B cell (primary cell): ENCODE data around the gene ZG16. TPM values are rescaled to one million over a fixed set of nuclear protein-coding genes. Genes with fewer than 3 reads are reported as not detected.

Source experiments
- ATAC-seq: fragments of 200-7000 bp; cut with Tn5 transposase; one replicate; pipeline ENCODE4 v1.10.0; 2021; ENCODE audit warnings: low read depth, mild to moderate bottlenecking, moderate number of reproducible peaks, moderate library complexity
- CTCF ChIA-PET: fragments of 350-600 bp; sonication (Branson Sonifier 250); formaldehyde crosslinking; loops from one replicate; lab custom pipeline; 2021; ENCODE audit warnings: antibody characterized with exemption, inconsistent platforms; lab: Charles Lee
- POLR2A ChIA-PET: fragments of 350-600 bp; sonication (Branson Sonifier 250); formaldehyde crosslinking; loops from one replicate; lab custom pipeline; 2021; ENCODE audit warnings: antibody characterized with exemption; lab: Charles Lee
- DNase-seq: peaks from one replicate; pipeline ENCODE4 v3.0.0; 2013
- H2AFZ ChIP-seq: 2 replicates; pipeline ENCODE4 v1.6.1; 2012; ENCODE audit warnings: mild to moderate bottlenecking, low read depth, low read length; ENCODE audit not compliant: insufficient read depth, poor library complexity, severe bottlenecking
- H3K27ac ChIP-seq, 2 donors: 1 replicate in 1 of 2; 2 replicates in 1 of 2; pipeline ENCODE4 v1.5.1; 2012 to 2013; ENCODE audit warnings: low read length in 2 of 2, mild to moderate bottlenecking in 2 of 2, moderate library complexity in 1 of 2
- H3K27me3 ChIP-seq, 4 experiments: fragments of 200-600 bp in 1 of 4; sonication (generic) in 1 of 4; replicated peaks in 1 of 4; 1 replicate in 2 of 4; 2 replicates in 2 of 4; pipeline versions ENCODE4 v1.6.1 to v1.7.0; 2013 to 2016; ENCODE audit warnings: low read length in 3 of 4, mild to moderate bottlenecking in 2 of 4, mixed read lengths in 1 of 4, moderate library complexity in 1 of 4; ENCODE audit not compliant: insufficient read depth in 4 of 4, control insufficient read depth in 3 of 4; ENCODE audit errors: control extremely low read depth in 1 of 4
- H3K36me3 ChIP-seq, 2 experiments: replicated peaks in 1 of 2; 1 replicate in 1 of 2; 2 replicates in 1 of 2; pipeline versions ENCODE4 v1.6.1 to v1.7.1; 2013; ENCODE audit warnings: low read length in 1 of 2; ENCODE audit not compliant: insufficient read depth in 2 of 2, control insufficient read depth in 1 of 2; ENCODE audit errors: control extremely low read depth in 1 of 2, extremely low read depth in 1 of 2
- H3K4me1 ChIP-seq, 2 donors: fragments of 200-600 bp in 1 of 2; sonication (generic) in 1 of 2; 1 replicate in 1 of 2; 2 replicates in 1 of 2; pipeline versions ENCODE4 v1.5.1 to v1.6.1; 2013 to 2017; ENCODE audit warnings: low read length in 2 of 2; ENCODE audit not compliant: control insufficient read depth in 2 of 2, insufficient read depth in 2 of 2
- H3K4me2 ChIP-seq: replicated peaks from 2 replicates; pipeline ENCODE3; 2012; ENCODE audit warnings: mild to moderate bottlenecking, low read depth, low read length; ENCODE audit not compliant: poor library complexity, severe bottlenecking
- H3K4me3 ChIP-seq, 5 experiments: fragments of 200-600 bp in 1 of 5; sonication (generic) in 1 of 5; 1 replicate in 3 of 5; 2 replicates in 2 of 5; pipeline versions ENCODE4 v1.5.1 to v1.7.0; 2011 to 2016; ENCODE audit warnings: low read length in 4 of 5, mild to moderate bottlenecking in 4 of 5, low read depth in 2 of 5, control low read depth in 1 of 5, moderate library complexity in 1 of 5; ENCODE audit not compliant: insufficient read depth in 1 of 5; ENCODE audit errors: control extremely low read depth in 1 of 5, extremely low read depth in 1 of 5
- H3K79me2 ChIP-seq: fragments of 200-600 bp; sonication (generic); one replicate; pipeline ENCODE4 v1.6.0; 2016; ENCODE audit warnings: low read length; ENCODE audit not compliant: control insufficient read depth, insufficient read depth
- H3K9ac ChIP-seq: fragments of 200-600 bp; sonication (generic); 2 replicates; pipeline ENCODE4 v1.6.1; 2017; ENCODE audit warnings: mild to moderate bottlenecking, low read length, moderate library complexity
- H3K9me3 ChIP-seq, 3 donors: one replicate each; pipeline versions ENCODE4 v1.6.1 to v1.7.1; 2013; ENCODE audit warnings: low read length in 2 of 3; ENCODE audit not compliant: control insufficient read depth in 2 of 3, insufficient read depth in 1 of 3; ENCODE audit errors: control extremely low read depth in 1 of 3
- H4K20me1 ChIP-seq: 2 replicates; pipeline ENCODE4 v1.6.0; 2012; ENCODE audit warnings: mild to moderate bottlenecking, low read length; ENCODE audit not compliant: insufficient read depth, control insufficient read depth, poor library complexity, severe bottlenecking
- H3K27ac Mint-ChIP-seq: one replicate; pipeline ENCODE4 v1.8.0; 2021; ENCODE audit warnings: mixed read lengths
- H3K27me3 Mint-ChIP-seq: one replicate; pipeline ENCODE4 v1.8.0; 2021; ENCODE audit warnings: mixed read lengths
- H3K4me1 Mint-ChIP-seq: one replicate; pipeline ENCODE4 v1.8.0; 2021; ENCODE audit warnings: mixed read lengths
- H3K4me3 Mint-ChIP-seq: one replicate; pipeline ENCODE4 v1.8.0; 2021; ENCODE audit warnings: mixed read lengths
- H3K9me3 Mint-ChIP-seq: one replicate; pipeline ENCODE4 v1.8.0; 2022; ENCODE audit warnings: mixed read lengths; ENCODE audit not compliant: insufficient read depth
- CTCF ChIP-seq: fragments of 200-600 bp; IDR thresholded peaks from one replicate; pipeline ENCODE4 v1.8.0; 2022; ENCODE audit warnings: antibody characterized with exemption, mild to moderate bottlenecking
- EZH2 ChIP-seq: IDR thresholded peaks from 2 replicates; pipeline ENCODE4 v1.6.1; 2012; ENCODE audit warnings: borderline replicate concordance, low read depth, mild to moderate bottlenecking, moderate library complexity, low read length; ENCODE audit not compliant: insufficient read depth, poor library complexity, severe bottlenecking
- WGBS: methylation state at CpG from one replicate; pipeline ENCODE4 v1.1.5; 2013; ENCODE audit warnings: missing lambda C conversion rate; ENCODE audit not compliant: insufficient coverage; 5-methylcytosine and 5-hydroxymethylcytosine counted together
- intact Hi-C: fragments of 100-400 bp; cut with micrococcal nuclease; formaldehyde crosslinking; loops from one replicate; pipeline ENCODE4 v1.10.0; 2022
- polyA plus RNA-seq: library from polyadenylated mRNA; depleted of rRNA; stranded (reverse); fragments of >200 nt; gene quantifications from 2 replicates; pipeline ENCODE4 v1.2.3, GENCODE V29; 2012
- total RNA-seq, 2 donors: library from RNA; stranded (reverse); fragments of 120-200 nt in 1 of 2; gene quantifications; 1 replicate in 1 of 2; 2 replicates in 1 of 2; pipeline versions ENCODE4 v1.2.3 to v1.2.4, GENCODE V29; 2013 to 2022

Gene ZG16
- total and polyA plus RNA-seq, 2 donors (not counting 1 experiment from before 2014, with no cell fraction given), result 0.06 TPM; not detected in 1

- WGBS, result 58% methylated on average over 18 of the region's 20 CpGs
- Mint-ChIP-seq H3K4me1 (peaks cover 77% of the 10 kb centered on the region), H3K27me3 (no peaks in the 10 kb centered on the region), H3K27ac (peak overlapping the region; percentile 99), H3K4me3 (peak overlapping the region; percentile 99), H3K9me3 (no peaks in the 10 kb centered on the region)
- Histone ChIP-seq H3K9ac (peak overlapping the region; percentile 99), H2AFZ (peak overlapping the region; percentile 75), H3K9me3 (peaks cover 0 to 11% (median 0%) of the 10 kb centered on the region in 3 donors), H3K27me3 (no peaks in the 10 kb centered on the region), H3K27ac (peak overlapping the region; percentile 95), H3K79me2 (peaks cover 71% of the 10 kb centered on the region), H3K4me2 (peak overlapping the region; percentile 81), H4K20me1 (peaks cover 35% of the 10 kb centered on the region), H3K4me3 (peak overlapping the region; percentile 91 to 100 (median 97)), H3K4me1 (peaks cover 54 to 70% of the 10 kb centered on the region in 2 donors), H3K36me3 (peaks cover 2 to 51% of the 10 kb centered on the region in 2 experiments)
- ChIA-PET POLR2A (interaction anchor here (1.1 to 3.0 kb wide), 4 partner anchors 13 to 1373 kb away, joined by 3 to 14 read pairs (median 10); partner anchors contain the start of genes KAT8 and KIF22), CTCF (interaction anchor here (0.6 to 1.3 kb wide), 3 partner anchors 42 to 45 kb away, joined by 3 to 6 read pairs (median 5); no protein-coding TSS in a partner anchor)
- DNase-seq (peak; percentile 57), ATAC-seq (no peak)
- no peak for TF ChIP-seq CTCF
- no peak for TF ChIP-seq EZH2
- intact Hi-C loops, result loop anchor here (1.0 to 5.0 kb wide), 3 partner anchors 10 to 118 kb away; partner anchors contain the start of gene CDIPT
Measured at GRCh38 chr16:29744541-29745101, 33.4 kb upstream of the ZG16 start.
